Endodermal cell (in vitro differentiated cells): ENCODE measurements around the gene PSMC3IP. TPM values are rescaled to one million over a fixed set of nuclear protein-coding genes. Genes with fewer than 3 reads are reported as not detected.

ENCODE experiments used
- DNase-seq: peaks from one replicate; pipeline ENCODE4 v3.0.0-alpha.2; 2017
- H3K27ac ChIP-seq: 2 replicates; pipeline ENCODE4 v1.5.1; 2013; ENCODE audit warnings: mild to moderate bottlenecking, low read depth, low read length, moderate library complexity
- H3K27me3 ChIP-seq: 2 replicates; pipeline ENCODE4 v1.6.1; 2013; ENCODE audit warnings: mild to moderate bottlenecking, low read length, moderate library complexity; ENCODE audit not compliant: insufficient read depth, control insufficient read depth, poor library complexity, severe bottlenecking
- H3K36me3 ChIP-seq: 2 replicates; pipeline ENCODE4 v1.7.0; 2013; ENCODE audit warnings: mild to moderate bottlenecking, low read length, moderate library complexity; ENCODE audit not compliant: control insufficient read depth, insufficient read depth
- H3K4me1 ChIP-seq: one replicate; pipeline ENCODE4 v1.7.0; 2013; ENCODE audit warnings: low read length; ENCODE audit not compliant: control insufficient read depth, insufficient read depth
- H3K4me3 ChIP-seq: 2 replicates; pipeline ENCODE4 v1.5.1; 2013; ENCODE audit warnings: mild to moderate bottlenecking, low read length, moderate library complexity
- H3K9ac ChIP-seq: 2 replicates; pipeline ENCODE4 v1.6.1; 2013; ENCODE audit warnings: mild to moderate bottlenecking, low read length, moderate library complexity; ENCODE audit not compliant: poor library complexity, severe bottlenecking; ENCODE audit errors: extremely low read depth
- H3K9me3 ChIP-seq: 2 replicates; pipeline ENCODE4 v1.6.1; 2013; ENCODE audit warnings: mild to moderate bottlenecking, low read length, moderate library complexity; ENCODE audit not compliant: control insufficient read depth
- H3K27ac Mint-ChIP-seq: 2 replicates; pipeline ENCODE4 v1.8.0; 2020; ENCODE audit warnings: mixed read lengths
- H3K27me3 Mint-ChIP-seq: 2 replicates; pipeline ENCODE4 v1.8.0; 2021; ENCODE audit warnings: mild to moderate bottlenecking, mixed read lengths; ENCODE audit not compliant: insufficient read depth
- H3K36me3 Mint-ChIP-seq: 2 replicates; pipeline ENCODE4 v1.8.0; 2020; ENCODE audit warnings: low read depth, mixed read lengths
- H3K4me1 Mint-ChIP-seq: 2 replicates; pipeline ENCODE4 v1.8.0; 2020; ENCODE audit warnings: mixed read lengths
- H3K4me3 Mint-ChIP-seq: 2 replicates; pipeline ENCODE4 v1.8.0; 2020; ENCODE audit warnings: mild to moderate bottlenecking, moderate library complexity, mixed read lengths
- H3K9me3 Mint-ChIP-seq: 2 replicates; pipeline ENCODE4 v1.8.0; 2020; ENCODE audit warnings: mild to moderate bottlenecking, mixed read lengths
- CTCF ChIP-seq: fragments of 200-600 bp; sonication (generic); conservative IDR thresholded peaks from 2 replicates; pipeline ENCODE4 v1.5.0; 2021; ENCODE audit warnings: antibody characterized with exemption, mild to moderate bottlenecking
- WGBS, 2 experiments: methylation state at CpG; one replicate each; pipeline versions ENCODE4 v1.1.5 to v1.1.7; 2013; ENCODE audit warnings: missing lambda C conversion rate in 2 of 2, mixed read lengths in 1 of 2; ENCODE audit not compliant: insufficient coverage in 1 of 2, insufficient read length in 1 of 2; 5-methylcytosine and 5-hydroxymethylcytosine counted together
- total RNA-seq, 2 donors: library from RNA; stranded (reverse); fragmentation: NEBNext Ultra II Directional in 1 of 2; extraction: Animal tissue kit (Norgen Biotek cat#: 25700) in 1 of 2; gene quantifications; 2 replicates in 1 of 2; 3 replicates in 1 of 2; pipeline ENCODE4 v1.2.1, GENCODE V29; 2021

PSMC3IP gene
- total RNA-seq, 2 donors from 2014 or later, result 27.8 to 38.6 TPM

DNA sequence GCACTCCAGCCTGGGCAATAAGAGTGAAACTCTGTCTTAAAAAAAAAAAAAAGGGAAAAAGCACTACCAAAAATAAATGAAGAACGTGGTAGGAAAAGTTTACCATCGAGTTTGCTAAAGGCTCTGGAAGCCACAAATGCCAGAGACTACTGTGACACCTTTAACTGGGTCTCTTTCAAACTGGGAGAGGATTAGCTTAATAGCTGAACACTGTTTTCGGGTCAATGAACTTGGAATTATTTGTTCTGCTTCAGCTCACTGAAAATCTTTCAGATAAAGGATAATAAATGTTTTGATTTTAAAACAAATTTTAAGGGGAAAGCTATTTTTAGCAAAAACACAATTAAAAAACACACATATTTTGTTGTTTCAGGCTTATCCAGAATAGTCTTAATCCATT lies 30.2 kb upstream of the PSMC3IP start:
- no peak overlapping the region for H3K27ac Mint-ChIP-seq
- Histone ChIP-seq H3K27ac (no peak overlapping the region), H3K36me3 (peaks cover 15% of the 10 kb centered on the region), H3K9ac (no peak overlapping the region), H3K4me3 (peak overlapping the region; percentile 90), H3K9me3 (no peaks in the 10 kb centered on the region), H3K4me1 (no peaks in the 10 kb centered on the region), H3K27me3 (no peaks in the 10 kb centered on the region)
- peaks cover 14% of the 10 kb centered on the region for H3K36me3 Mint-ChIP-seq
- H3K4me3 Mint-ChIP-seq, result peak overlapping the region; percentile 91
- TF ChIP-seq CTCF, result no peak
- H3K27me3 Mint-ChIP-seq, result no peaks in the 10 kb centered on the region
- DNase-seq, result no peak
- peaks cover 12% of the 10 kb centered on the region for H3K4me1 Mint-ChIP-seq
- WGBS, 2 experiments, result 85 to 90% methylated on average over 3 of the region's 3 CpGs
- H3K9me3 Mint-ChIP-seq, result no peaks in the 10 kb centered on the region

- H3K9ac ChIP-seq, result no peak overlapping the region
- DNase-seq, result no peak
- no peaks in the 10 kb centered on the region for H3K9me3 ChIP-seq
- Mint-ChIP-seq H3K9me3 (no peaks in the 10 kb centered on the region), H3K27me3 (no peaks in the 10 kb centered on the region), H3K27ac (no peak overlapping the region), H3K36me3 (peaks cover 8% of the 10 kb centered on the region), H3K4me1 (peaks cover 9% of the 10 kb centered on the region), H3K4me3 (no peak overlapping the region)
- H3K4me3 ChIP-seq, result no peak overlapping the region
- no peaks in the 10 kb centered on the region for H3K4me1 ChIP-seq
- no peaks in the 10 kb centered on the region for H3K27me3 ChIP-seq
- TF ChIP-seq CTCF, result no peak
- no peaks in the 10 kb centered on the region for H3K36me3 ChIP-seq
- WGBS, 2 experiments, result 96 to 97% methylated on average over 6 to 7 of the region's 7 CpGs
- H3K27ac ChIP-seq, result no peak overlapping the region
Observed at GRCh38 chr17:42603318-42603717, 25.8 kb upstream of the PSMC3IP start.

GRCh38 chr17:42598905-42599304 lies 21.4 kb upstream of the PSMC3IP start:
- no peak overlapping the region for H3K4me3 Mint-ChIP-seq
- Histone ChIP-seq H3K4me1 (no peaks in the 10 kb centered on the region), H3K27ac (no peak overlapping the region), H3K4me3 (no peak overlapping the region), H3K9me3 (no peaks in the 10 kb centered on the region), H3K36me3 (no peaks in the 10 kb centered on the region), H3K27me3 (no peaks in the 10 kb centered on the region), H3K9ac (no peak overlapping the region)
- no peaks in the 10 kb centered on the region for H3K4me1 Mint-ChIP-seq
- DNase-seq, result no peak
- no peak for TF ChIP-seq CTCF
- peak overlapping the region; percentile 72 for H3K27ac Mint-ChIP-seq
- H3K27me3 Mint-ChIP-seq, result no peaks in the 10 kb centered on the region
- WGBS, 2 experiments, result 91 to 100% methylated on average over 2 of the region's 2 CpGs
- H3K9me3 Mint-ChIP-seq, result no peaks in the 10 kb centered on the region
- H3K36me3 Mint-ChIP-seq, result peaks cover 15% of the 10 kb centered on the region
